ENCODE results near the gene PCSK5. TPM values are rescaled to one million over a fixed set of nuclear protein-coding genes. Genes with fewer than 3 reads are reported as not detected.
A peak's percentile ranks its signal among the peaks of the same experiment; 100 is the strongest.

The PCSK5 gene
- total and polyA plus RNA-seq, 2 donors (not counting 1 experiment from before 2014, with no cell fraction given): 0.09 TPM; not detected in 1

GRCh38 chr9:75891771-75892215, 1.3 kb downstream of the PCSK5 start:
- no peak overlapping the region for H3K27ac ChIP-seq (ENCODE audit: low read length in 2 of 2)
- intact Hi-C loops (cut with micrococcal nuclease): no loop called here
- H3K4me2 ChIP-seq (replicated peaks; ENCODE audit: low read depth, low read length, poor library complexity, severe bottlenecking): peak overlapping the region; percentile 79
- Mint-ChIP-seq H3K4me3 (peak overlapping the region; percentile 26), H3K27ac (no peak overlapping the region), H3K9me3 (ENCODE audit: insufficient read depth) (no peaks in the 10 kb centered on the region), H3K27me3 (peaks cover 59% of the 10 kb centered on the region), H3K4me1 (peaks cover 17% of the 10 kb centered on the region)
- peaks cover 18 to 29% of the 10 kb centered on the region in 2 donors for H3K4me1 ChIP-seq (ENCODE audit: control insufficient read depth in 2 of 2, insufficient read depth in 2 of 2, low read length in 2 of 2)
- 3% methylated on average over 28 of the region's 32 CpGs for WGBS (ENCODE audit: insufficient coverage)
- no peak overlapping the region for H2AFZ ChIP-seq (ENCODE audit: insufficient read depth, low read depth, low read length, poor library complexity, severe bottlenecking)
- H3K9me3 ChIP-seq (ENCODE audit: control extremely low read depth in 1 of 3, control insufficient read depth in 2 of 3, insufficient read depth in 1 of 3, low read length in 2 of 3): peaks cover 0 to 16% (median 0%) of the 10 kb centered on the region in 3 donors
- DNase-seq (no peak), ATAC-seq (ENCODE audit: low read depth) (no peak)
- H3K4me3 ChIP-seq (ENCODE audit: control extremely low read depth in 1 of 5, extremely low read depth in 1 of 5, insufficient read depth in 1 of 5, low read depth in 2 of 5, low read length in 4 of 5): no peak overlapping the region
- H3K79me2 ChIP-seq (ENCODE audit: control insufficient read depth, insufficient read depth, low read length): no peaks in the 10 kb centered on the region
- H3K27me3 ChIP-seq (replicated peaks in 1 of 4; ENCODE audit: control extremely low read depth in 1 of 4, control insufficient read depth in 3 of 4, insufficient read depth in 4 of 4, low read length in 3 of 4): peaks cover 0 to 45% (median 20%) of the 10 kb centered on the region in 4 experiments
- TF ChIP-seq, protein P1, sequence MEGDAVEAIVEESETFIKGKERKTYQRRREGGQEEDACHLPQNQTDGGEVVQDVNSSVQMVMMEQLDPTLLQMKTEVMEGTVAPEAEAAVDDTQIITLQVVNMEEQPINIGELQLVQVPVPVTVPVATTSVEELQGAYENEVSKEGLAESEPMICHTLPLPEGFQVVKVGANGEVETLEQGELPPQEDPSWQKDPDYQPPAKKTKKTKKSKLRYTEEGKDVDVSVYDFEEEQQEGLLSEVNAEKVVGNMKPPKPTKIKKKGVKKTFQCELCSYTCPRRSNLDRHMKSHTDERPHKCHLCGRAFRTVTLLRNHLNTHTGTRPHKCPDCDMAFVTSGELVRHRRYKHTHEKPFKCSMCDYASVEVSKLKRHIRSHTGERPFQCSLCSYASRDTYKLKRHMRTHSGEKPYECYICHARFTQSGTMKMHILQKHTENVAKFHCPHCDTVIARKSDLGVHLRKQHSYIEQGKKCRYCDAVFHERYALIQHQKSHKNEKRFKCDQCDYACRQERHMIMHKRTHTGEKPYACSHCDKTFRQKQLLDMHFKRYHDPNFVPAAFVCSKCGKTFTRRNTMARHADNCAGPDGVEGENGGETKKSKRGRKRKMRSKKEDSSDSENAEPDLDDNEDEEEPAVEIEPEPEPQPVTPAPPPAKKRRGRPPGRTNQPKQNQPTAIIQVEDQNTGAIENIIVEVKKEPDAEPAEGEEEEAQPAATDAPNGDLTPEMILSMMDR (IDR thresholded peaks at IDR 0.05): no peak
- H4K20me1 ChIP-seq (ENCODE audit: control insufficient read depth, insufficient read depth, low read length, poor library complexity, severe bottlenecking): no peaks in the 10 kb centered on the region
- CTCF ChIA-PET: no interaction called here
- no peak overlapping the region for H3K9ac ChIP-seq (ENCODE audit: low read length)
- H3K36me3 ChIP-seq (replicated peaks in 1 of 2; ENCODE audit: control extremely low read depth in 1 of 2, control insufficient read depth in 1 of 2, extremely low read depth in 1 of 2, insufficient read depth in 2 of 2, low read length in 1 of 2): no peaks in the 10 kb centered on the region
- POLR2A ChIA-PET: no interaction called here

- Histone ChIP-seq H3K36me3 (replicated peaks in 1 of 2; ENCODE audit: control extremely low read depth in 1 of 2, control insufficient read depth in 1 of 2, extremely low read depth in 1 of 2, insufficient read depth in 2 of 2, low read length in 1 of 2) (no peaks in the 10 kb centered on the region), H3K4me2 (replicated peaks; ENCODE audit: low read depth, low read length, poor library complexity, severe bottlenecking) (no peak overlapping the region), H3K27me3 (replicated peaks in 1 of 4; ENCODE audit: control extremely low read depth in 1 of 4, control insufficient read depth in 3 of 4, insufficient read depth in 4 of 4, low read length in 3 of 4) (peaks cover 0 to 45% (median 20%) of the 10 kb centered on the region in 4 experiments), H3K4me1 (ENCODE audit: control insufficient read depth in 2 of 2, insufficient read depth in 2 of 2, low read length in 2 of 2) (peaks cover 18 to 29% of the 10 kb centered on the region in 2 donors), H3K4me3 (ENCODE audit: control extremely low read depth in 1 of 5, extremely low read depth in 1 of 5, insufficient read depth in 1 of 5, low read depth in 2 of 5, low read length in 4 of 5) (no peak overlapping the region), H3K9me3 (ENCODE audit: control extremely low read depth in 1 of 3, control insufficient read depth in 2 of 3, insufficient read depth in 1 of 3, low read length in 2 of 3) (peaks cover 0 to 16% (median 0%) of the 10 kb centered on the region in 3 donors), H3K9ac (ENCODE audit: low read length) (no peak overlapping the region), H3K27ac (ENCODE audit: low read length in 2 of 2) (no peak overlapping the region), H4K20me1 (ENCODE audit: control insufficient read depth, insufficient read depth, low read length, poor library complexity, severe bottlenecking) (no peaks in the 10 kb centered on the region), H2AFZ (ENCODE audit: insufficient read depth, low read depth, low read length, poor library complexity, severe bottlenecking) (no peak overlapping the region), H3K79me2 (ENCODE audit: control insufficient read depth, insufficient read depth, low read length) (no peaks in the 10 kb centered on the region)
- Mint-ChIP-seq H3K9me3 (ENCODE audit: insufficient read depth) (no peaks in the 10 kb centered on the region), H3K27ac (no peak overlapping the region), H3K4me1 (peaks cover 17% of the 10 kb centered on the region), H3K4me3 (peak overlapping the region; percentile 26), H3K27me3 (peaks cover 57% of the 10 kb centered on the region)
- CTCF ChIA-PET: no interaction called here
- POLR2A ChIA-PET: no interaction called here
- intact Hi-C loops (cut with micrococcal nuclease): no loop called here
- TF ChIP-seq, protein P1 (IDR thresholded peaks at IDR 0.05): no peak
- no peak for TF ChIP-seq EZH2 (IDR thresholded peaks at IDR 0.05; ENCODE audit: borderline replicate concordance, insufficient read depth, low read depth, low read length, poor library complexity, severe bottlenecking)
- no peak for ATAC-seq (ENCODE audit: low read depth)
- no peak for DNase-seq
- under 1% methylated on average over 19 of the region's 31 CpGs for WGBS (ENCODE audit: insufficient coverage)
Measured at GRCh38 chr9:75892216-75892911, 1.9 kb downstream of the PCSK5 start.
